HEK293 (cell line): Measurements from ENCODE around the gene LY6G6F.

Experiments used
- BCL11A ChIP-seq: fragments of 450-650 bp; formaldehyde crosslinking; IDR thresholded peaks from 2 replicates; pipeline ENCODE4 v1.5.1; 2016; ENCODE audit warnings: low read depth, missing biosample characterization, missing genetic modification characterization
- OSR2 ChIP-seq: fragments of 450-650 bp; formaldehyde crosslinking; IDR thresholded peaks from 2 replicates; pipeline ENCODE4 v1.5.1; 2016; ENCODE audit warnings: missing biosample characterization, missing genetic modification characterization
- SP2 ChIP-seq: fragments of 450-650 bp; formaldehyde crosslinking; IDR thresholded peaks from 2 replicates; pipeline ENCODE4 v1.5.1; 2016; ENCODE audit warnings: missing biosample characterization, missing genetic modification characterization
- YY1 ChIP-seq: fragments of 450-650 bp; formaldehyde crosslinking; IDR thresholded peaks from 2 replicates; pipeline ENCODE4 v1.5.1; 2018; ENCODE audit warnings: missing biosample characterization, missing genetic modification characterization
- ZNF133 ChIP-seq: fragments of 450-650 bp; formaldehyde crosslinking; IDR thresholded peaks from 2 replicates; pipeline ENCODE4 v1.5.1; 2016; ENCODE audit warnings: missing biosample characterization, missing genetic modification characterization
- ZNF521 ChIP-seq: fragments of 450-650 bp; formaldehyde crosslinking; IDR thresholded peaks from 2 replicates; pipeline ENCODE4 v1.5.1; 2017; ENCODE audit warnings: missing biosample characterization, mild to moderate bottlenecking, missing genetic modification characterization
- ZNF549 ChIP-seq: fragments of 450-650 bp; IDR thresholded peaks from 2 replicates; pipeline ENCODE4 v1.5.1; 2018; ENCODE audit warnings: missing biosample characterization, missing genetic modification characterization, mild to moderate bottlenecking, inconsistent platforms, moderate library complexity
- ZNF701 ChIP-seq: fragments of 450-650 bp; formaldehyde crosslinking; IDR thresholded peaks from 2 replicates; pipeline ENCODE4 v1.5.1; 2016; ENCODE audit warnings: missing biosample characterization, missing genetic modification characterization
- ZNF777 ChIP-seq: fragments of 450-650 bp; formaldehyde crosslinking; IDR thresholded peaks from 2 replicates; pipeline ENCODE4 v1.5.1; 2017; ENCODE audit warnings: missing biosample characterization, missing genetic modification characterization, borderline replicate concordance
- ZSCAN16 ChIP-seq: fragments of 450-650 bp; formaldehyde crosslinking; IDR thresholded peaks from 2 replicates; pipeline ENCODE4 v1.5.1; 2016; ENCODE audit warnings: missing biosample characterization, missing genetic modification characterization
- TF ChIP-seq, protein P1 (sequence below): fragments of 450-650 bp; formaldehyde crosslinking; IDR thresholded peaks from 2 replicates; pipeline ENCODE4 v1.5.1; 2016; ENCODE audit warnings: missing biosample characterization, missing genetic modification characterization
- TF ChIP-seq, protein P2 (sequence below): fragments of 450-650 bp; formaldehyde crosslinking; IDR thresholded peaks from 2 replicates; pipeline ENCODE4 v1.5.1; 2016; ENCODE audit warnings: missing biosample characterization, missing genetic modification characterization

DNA sequence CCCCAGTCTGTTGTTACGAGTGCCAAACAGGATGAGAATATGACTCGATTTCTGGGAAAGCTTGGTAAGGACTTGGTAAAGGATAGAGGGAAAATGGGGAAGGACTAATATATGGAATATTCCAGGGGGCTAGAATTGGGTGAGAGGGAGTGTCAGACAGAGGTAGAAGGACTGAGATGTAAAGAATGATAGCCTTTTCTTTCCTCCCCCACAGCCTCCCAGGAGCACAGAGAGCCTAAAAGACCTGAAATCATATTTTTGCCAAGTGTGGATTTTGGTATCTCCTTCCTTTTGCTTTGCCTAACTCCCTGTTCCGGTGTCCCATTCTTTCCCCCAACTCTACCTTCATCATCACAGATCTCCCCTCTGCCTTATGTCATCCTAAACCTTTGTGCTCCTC, 36.2 kb downstream of the LY6G6F start:
- no peak for TF ChIP-seq ZNF777 (tag by site-specific recombination)
- no peak for TF ChIP-seq BCL11A (tag by site-specific recombination)
- TF ChIP-seq, protein P1, sequence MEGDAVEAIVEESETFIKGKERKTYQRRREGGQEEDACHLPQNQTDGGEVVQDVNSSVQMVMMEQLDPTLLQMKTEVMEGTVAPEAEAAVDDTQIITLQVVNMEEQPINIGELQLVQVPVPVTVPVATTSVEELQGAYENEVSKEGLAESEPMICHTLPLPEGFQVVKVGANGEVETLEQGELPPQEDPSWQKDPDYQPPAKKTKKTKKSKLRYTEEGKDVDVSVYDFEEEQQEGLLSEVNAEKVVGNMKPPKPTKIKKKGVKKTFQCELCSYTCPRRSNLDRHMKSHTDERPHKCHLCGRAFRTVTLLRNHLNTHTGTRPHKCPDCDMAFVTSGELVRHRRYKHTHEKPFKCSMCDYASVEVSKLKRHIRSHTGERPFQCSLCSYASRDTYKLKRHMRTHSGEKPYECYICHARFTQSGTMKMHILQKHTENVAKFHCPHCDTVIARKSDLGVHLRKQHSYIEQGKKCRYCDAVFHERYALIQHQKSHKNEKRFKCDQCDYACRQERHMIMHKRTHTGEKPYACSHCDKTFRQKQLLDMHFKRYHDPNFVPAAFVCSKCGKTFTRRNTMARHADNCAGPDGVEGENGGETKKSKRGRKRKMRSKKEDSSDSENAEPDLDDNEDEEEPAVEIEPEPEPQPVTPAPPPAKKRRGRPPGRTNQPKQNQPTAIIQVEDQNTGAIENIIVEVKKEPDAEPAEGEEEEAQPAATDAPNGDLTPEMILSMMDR (tag by site-specific recombination): no peak
- no peak for TF ChIP-seq ZNF549
- no peak for TF ChIP-seq ZNF521 (tag by site-specific recombination)
- TF ChIP-seq ZSCAN16 (tag by site-specific recombination): no peak
- no peak for TF ChIP-seq SP2 (tag by site-specific recombination)
- no peak for TF ChIP-seq OSR2 (tag by site-specific recombination)
- TF ChIP-seq, protein P2, sequence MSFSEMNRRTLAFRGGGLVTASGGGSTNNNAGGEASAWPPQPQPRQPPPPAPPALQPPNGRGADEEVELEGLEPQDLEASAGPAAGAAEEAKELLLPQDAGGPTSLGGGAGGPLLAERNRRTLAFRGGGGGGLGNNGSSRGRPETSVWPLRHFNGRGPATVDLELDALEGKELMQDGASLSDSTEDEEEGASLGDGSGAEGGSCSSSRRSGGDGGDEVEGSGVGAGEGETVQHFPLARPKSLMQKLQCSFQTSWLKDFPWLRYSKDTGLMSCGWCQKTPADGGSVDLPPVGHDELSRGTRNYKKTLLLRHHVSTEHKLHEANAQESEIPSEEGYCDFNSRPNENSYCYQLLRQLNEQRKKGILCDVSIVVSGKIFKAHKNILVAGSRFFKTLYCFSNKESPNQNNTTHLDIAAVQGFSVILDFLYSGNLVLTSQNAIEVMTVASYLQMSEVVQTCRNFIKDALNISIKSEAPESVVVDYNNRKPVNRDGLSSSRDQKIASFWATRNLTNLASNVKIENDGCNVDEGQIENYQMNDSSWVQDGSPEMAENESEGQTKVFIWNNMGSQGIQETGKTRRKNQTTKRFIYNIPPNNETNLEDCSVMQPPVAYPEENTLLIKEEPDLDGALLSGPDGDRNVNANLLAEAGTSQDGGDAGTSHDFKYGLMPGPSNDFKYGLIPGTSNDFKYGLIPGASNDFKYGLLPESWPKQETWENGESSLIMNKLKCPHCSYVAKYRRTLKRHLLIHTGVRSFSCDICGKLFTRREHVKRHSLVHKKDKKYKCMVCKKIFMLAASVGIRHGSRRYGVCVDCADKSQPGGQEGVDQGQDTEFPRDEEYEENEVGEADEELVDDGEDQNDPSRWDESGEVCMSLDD: no peak
- TF ChIP-seq ZNF701 (tag by site-specific recombination): no peak
- no peak for TF ChIP-seq ZNF133
- no peak for TF ChIP-seq YY1 (tag by site-specific recombination)
